Neural progenitor cell (in vitro differentiated cells): Measurements from ENCODE around the gene SOD3. TPM values are rescaled to one million over a fixed set of nuclear protein-coding genes. Genes with fewer than 3 reads are reported as not detected.

Experiments used
- DNase-seq: peaks from one replicate; pipeline ENCODE4 v3.0.0-alpha.2; 2016; ENCODE audit warnings: low spot score
- H2AFZ ChIP-seq: fragments of 200-600 bp; sonication (generic); replicated peaks from 2 replicates; pipeline ENCODE4 v1.6.1; 2016; ENCODE audit warnings: antibody characterized with exemption
- H3F3A ChIP-seq: fragments of 200-600 bp; sonication (generic); 2 replicates; pipeline ENCODE4 v1.6.1; 2016; ENCODE audit warnings: antibody characterized with exemption, low read depth
- H3K27ac ChIP-seq: fragments of 200-600 bp; sonication (generic); 2 replicates; pipeline ENCODE4 v1.5.1; 2016; ENCODE audit warnings: mild to moderate bottlenecking
- H3K27me3 ChIP-seq: fragments of 200-600 bp; sonication (generic); 2 replicates; pipeline ENCODE4 v1.6.1; 2016; ENCODE audit warnings: mild to moderate bottlenecking, moderate library complexity
- H3K36me3 ChIP-seq: fragments of 200-600 bp; sonication (generic); 2 replicates; pipeline ENCODE4 v1.5.1; 2016
- H3K4me1 ChIP-seq: fragments of 200-600 bp; sonication (generic); 2 replicates; pipeline ENCODE4 v1.6.1; 2016; ENCODE audit warnings: mixed run types
- H3K4me2 ChIP-seq: fragments of 200-600 bp; sonication (generic); 2 replicates; pipeline ENCODE4 v1.6.1; 2016
- H3K4me3 ChIP-seq: fragments of 200-600 bp; sonication (generic); 2 replicates; pipeline ENCODE4 v1.5.1; 2016
- H3K79me2 ChIP-seq: fragments of 200-600 bp; sonication (generic); 2 replicates; pipeline ENCODE4 v1.6.1; 2016; ENCODE audit warnings: low read depth
- H3K9ac ChIP-seq: fragments of 200-600 bp; sonication (generic); 2 replicates; pipeline ENCODE4 v1.6.1; 2016
- H3K9me3 ChIP-seq: fragments of 200-600 bp; sonication (generic); 2 replicates; pipeline ENCODE4 v1.5.1; 2016; ENCODE audit warnings: low read depth
- H4K20me1 ChIP-seq: fragments of 200-600 bp; sonication (generic); 2 replicates; pipeline ENCODE4 v1.6.1; 2016; ENCODE audit warnings: low read depth
- H3K27ac Mint-ChIP-seq: 3 replicates; pipeline ENCODE4 v1.8.0; 2021; ENCODE audit warnings: mixed read lengths
- H3K27me3 Mint-ChIP-seq: 2 replicates; pipeline ENCODE4 v1.8.0; 2022; ENCODE audit warnings: low read depth, mild to moderate bottlenecking, inconsistent platforms, moderate library complexity, mixed read lengths; ENCODE audit not compliant: insufficient read depth
- H3K36me3 Mint-ChIP-seq: 3 replicates; pipeline ENCODE4 v1.8.0; 2021; ENCODE audit warnings: mixed read lengths
- H3K4me1 Mint-ChIP-seq: 3 replicates; pipeline ENCODE4 v1.8.0; 2021; ENCODE audit warnings: mixed read lengths
- H3K4me3 Mint-ChIP-seq: 3 replicates; pipeline ENCODE4 v1.8.0; 2021; ENCODE audit warnings: mild to moderate bottlenecking, moderate library complexity, mixed read lengths
- H3K9me3 Mint-ChIP-seq: 3 replicates; pipeline ENCODE4 v1.8.0; 2020; ENCODE audit warnings: mixed read lengths
- CTCF ChIP-seq: fragments of 200-600 bp; sonication (generic); IDR thresholded peaks from 2 replicates; pipeline ENCODE4 v1.5.1; 2017; ENCODE audit warnings: antibody characterized with exemption, mild to moderate bottlenecking
- EZH2 ChIP-seq: fragments of 200-600 bp; sonication (generic); IDR thresholded peaks from 2 replicates; pipeline ENCODE4 v1.6.1; 2017; ENCODE audit warnings: antibody characterized with exemption, mild to moderate bottlenecking, moderate library complexity
- EZH2phosphoT487 ChIP-seq: fragments of 200-600 bp; sonication (generic); IDR thresholded peaks from 2 replicates; pipeline ENCODE4 v1.6.1; 2017; ENCODE audit warnings: antibody characterized with exemption
- total RNA-seq: library from RNA; depleted of rRNA; stranded (reverse); fragments of >200 nt; gene quantifications from 2 replicates; pipeline ENCODE4 v1.2.3, GENCODE V29; 2015; ENCODE audit warnings: low replicate concordance

The SOD3 gene
- total RNA-seq, 1 donor from 2014 or later, result 0.11 TPM

- no peaks in the 10 kb centered on the region for H3F3A ChIP-seq
- H3K27me3 ChIP-seq, result no peaks in the 10 kb centered on the region
- Mint-ChIP-seq H3K4me3 (no peak overlapping the region), H3K27me3 (peaks cover 3% of the 10 kb centered on the region), H3K4me1 (no peaks in the 10 kb centered on the region), H3K27ac (no peak overlapping the region), H3K36me3 (peaks cover 3% of the 10 kb centered on the region), H3K9me3 (peaks cover 25% of the 10 kb centered on the region)
- no peaks in the 10 kb centered on the region for H3K79me2 ChIP-seq
- H3K36me3 ChIP-seq, result no peaks in the 10 kb centered on the region
- H2AFZ ChIP-seq, result no peak overlapping the region
- DNase-seq, result no peak
- H3K9ac ChIP-seq, result no peak overlapping the region
- no peaks in the 10 kb centered on the region for H4K20me1 ChIP-seq
- no peak overlapping the region for H3K4me3 ChIP-seq
- no peak overlapping the region for H3K27ac ChIP-seq
- H3K9me3 ChIP-seq, result peaks cover 11% of the 10 kb centered on the region
- TF ChIP-seq EZH2, result no peak
- TF ChIP-seq EZH2phosphoT487, result no peak
- no peak for TF ChIP-seq CTCF
- no peak overlapping the region for H3K4me2 ChIP-seq
- no peaks in the 10 kb centered on the region for H3K4me1 ChIP-seq
These were observed 41.9 kb upstream of the SOD3 start for GRCh38 chr4:24753519-24753918.

DNA sequence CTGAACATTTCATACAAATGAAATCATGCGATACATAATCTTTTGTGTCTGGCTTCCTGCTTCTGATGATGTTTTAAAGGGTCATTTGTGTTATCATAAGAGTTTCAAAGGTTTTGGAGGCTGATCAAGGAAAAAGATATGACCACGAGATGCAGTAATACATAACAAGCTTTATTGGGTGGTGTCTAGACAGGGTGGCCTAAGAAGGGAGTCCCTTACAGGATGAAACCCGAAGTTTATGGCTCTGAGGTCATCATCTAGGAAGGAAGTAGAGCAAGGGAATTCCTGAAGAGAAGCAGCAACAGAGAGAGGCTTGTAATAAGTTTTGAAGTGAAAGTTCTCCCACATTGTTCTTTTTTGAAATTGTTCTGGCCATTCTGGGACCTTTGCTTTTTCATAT lies 40.8 kb upstream of the SOD3 start:
- no peak overlapping the region for H3K9ac ChIP-seq
- no peak overlapping the region for H3K4me3 Mint-ChIP-seq
- H3K4me1 Mint-ChIP-seq, result no peaks in the 10 kb centered on the region
- H3K4me3 ChIP-seq, result no peak overlapping the region
- H3K79me2 ChIP-seq, result no peaks in the 10 kb centered on the region
- H3K4me1 ChIP-seq, result no peaks in the 10 kb centered on the region
- H4K20me1 ChIP-seq, result no peaks in the 10 kb centered on the region
- no peak overlapping the region for H3K27ac Mint-ChIP-seq
- H3K27ac ChIP-seq, result no peak overlapping the region
- peaks cover 6% of the 10 kb centered on the region for H3K27me3 Mint-ChIP-seq
- no peak overlapping the region for H3K4me2 ChIP-seq
- peaks cover 3% of the 10 kb centered on the region for H3K36me3 Mint-ChIP-seq
- peaks cover 11% of the 10 kb centered on the region for H3K9me3 ChIP-seq
- no peaks in the 10 kb centered on the region for H3K36me3 ChIP-seq
- H3K9me3 Mint-ChIP-seq, result peaks cover 30% of the 10 kb centered on the region
- no peak for TF ChIP-seq EZH2phosphoT487
- TF ChIP-seq CTCF, result no peak
- TF ChIP-seq EZH2, result no peak
- DNase-seq, result no peak
- no peaks in the 10 kb centered on the region for H3K27me3 ChIP-seq
- no peaks in the 10 kb centered on the region for H3F3A ChIP-seq
- H2AFZ ChIP-seq, result no peak overlapping the region

- Histone ChIP-seq H4K20me1 (no peaks in the 10 kb centered on the region), H3K27me3 (no peaks in the 10 kb centered on the region), H3K9me3 (no peaks in the 10 kb centered on the region), H3K27ac (no peak overlapping the region), H3K4me3 (no peak overlapping the region), H3K4me2 (no peak overlapping the region), H3K4me1 (no peaks in the 10 kb centered on the region), H3F3A (no peaks in the 10 kb centered on the region), H3K36me3 (no peaks in the 10 kb centered on the region), H3K79me2 (no peaks in the 10 kb centered on the region), H3K9ac (no peak overlapping the region), H2AFZ (no peak overlapping the region)
- no peaks in the 10 kb centered on the region for H3K36me3 Mint-ChIP-seq
- peaks cover 7% of the 10 kb centered on the region for H3K9me3 Mint-ChIP-seq
- DNase-seq, result no peak
- TF ChIP-seq CTCF (no peak), EZH2phosphoT487 (no peak), EZH2 (no peak)
- peaks cover 5% of the 10 kb centered on the region for H3K27me3 Mint-ChIP-seq
- H3K4me3 Mint-ChIP-seq, result no peak overlapping the region
- H3K4me1 Mint-ChIP-seq, result no peaks in the 10 kb centered on the region
- H3K27ac Mint-ChIP-seq, result no peak overlapping the region
These were observed 31.6 kb upstream of the SOD3 start for GRCh38 chr4:24763631-24764297.
